Measurements from ENCODE around the gene ELSPBP1.
A peak's percentile ranks its signal among the peaks of the same experiment; 100 is the strongest.

ELSPBP1 gene

DNA sequence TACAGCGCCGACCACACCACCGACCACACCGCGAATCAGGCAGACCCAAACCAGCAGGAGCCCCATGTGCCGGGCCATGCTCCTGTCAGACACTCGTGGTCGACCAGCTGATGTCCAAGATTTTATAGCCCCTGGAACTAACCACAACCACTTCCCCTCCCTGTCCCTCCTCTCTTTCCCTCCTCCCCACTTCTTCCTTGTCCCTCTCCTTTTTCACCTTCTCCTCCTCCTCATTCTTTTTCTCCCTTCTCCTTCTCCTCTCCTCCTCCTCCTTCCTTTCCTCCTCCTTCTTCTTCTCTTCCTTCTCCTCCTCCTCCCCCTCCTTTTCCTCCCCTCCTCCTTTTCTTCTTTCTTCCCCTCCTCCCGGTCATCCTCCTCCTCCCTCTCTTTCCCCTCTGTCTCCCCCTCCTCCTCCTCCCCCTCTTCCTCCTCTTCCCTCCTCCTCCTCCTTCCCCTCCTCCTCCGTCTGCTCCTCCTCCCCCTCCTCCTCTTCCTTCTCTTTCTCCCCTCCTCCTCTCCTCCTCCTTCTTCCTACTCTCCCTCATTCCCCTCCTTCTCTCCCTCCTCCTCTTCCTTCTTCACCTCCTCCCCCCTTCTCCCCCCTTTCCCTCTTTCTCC is 3.1 kb upstream of the ELSPBP1 start (continued):
- TF ChIP-seq, protein P1, sequence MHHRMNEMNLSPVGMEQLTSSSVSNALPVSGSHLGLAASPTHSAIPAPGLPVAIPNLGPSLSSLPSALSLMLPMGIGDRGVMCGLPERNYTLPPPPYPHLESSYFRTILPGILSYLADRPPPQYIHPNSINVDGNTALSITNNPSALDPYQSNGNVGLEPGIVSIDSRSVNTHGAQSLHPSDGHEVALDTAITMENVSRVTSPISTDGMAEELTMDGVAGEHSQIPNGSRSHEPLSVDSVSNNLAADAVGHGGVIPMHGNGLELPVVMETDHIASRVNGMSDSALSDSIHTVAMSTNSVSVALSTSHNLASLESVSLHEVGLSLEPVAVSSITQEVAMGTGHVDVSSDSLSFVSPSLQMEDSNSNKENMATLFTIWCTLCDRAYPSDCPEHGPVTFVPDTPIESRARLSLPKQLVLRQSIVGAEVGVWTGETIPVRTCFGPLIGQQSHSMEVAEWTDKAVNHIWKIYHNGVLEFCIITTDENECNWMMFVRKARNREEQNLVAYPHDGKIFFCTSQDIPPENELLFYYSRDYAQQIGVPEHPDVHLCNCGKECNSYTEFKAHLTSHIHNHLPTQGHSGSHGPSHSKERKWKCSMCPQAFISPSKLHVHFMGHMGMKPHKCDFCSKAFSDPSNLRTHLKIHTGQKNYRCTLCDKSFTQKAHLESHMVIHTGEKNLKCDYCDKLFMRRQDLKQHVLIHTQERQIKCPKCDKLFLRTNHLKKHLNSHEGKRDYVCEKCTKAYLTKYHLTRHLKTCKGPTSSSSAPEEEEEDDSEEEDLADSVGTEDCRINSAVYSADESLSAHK (tag by site-specific recombination; IDR thresholded peaks at IDR 0.05), result no peak
- TF ChIP-seq GLIS2 (tag by site-specific recombination; IDR thresholded peaks at IDR 0.05), result no peak
- TF ChIP-seq ZNF792 (tag by site-specific recombination; IDR thresholded peaks at IDR 0.05), result no peak
- TF ChIP-seq, protein P2, sequence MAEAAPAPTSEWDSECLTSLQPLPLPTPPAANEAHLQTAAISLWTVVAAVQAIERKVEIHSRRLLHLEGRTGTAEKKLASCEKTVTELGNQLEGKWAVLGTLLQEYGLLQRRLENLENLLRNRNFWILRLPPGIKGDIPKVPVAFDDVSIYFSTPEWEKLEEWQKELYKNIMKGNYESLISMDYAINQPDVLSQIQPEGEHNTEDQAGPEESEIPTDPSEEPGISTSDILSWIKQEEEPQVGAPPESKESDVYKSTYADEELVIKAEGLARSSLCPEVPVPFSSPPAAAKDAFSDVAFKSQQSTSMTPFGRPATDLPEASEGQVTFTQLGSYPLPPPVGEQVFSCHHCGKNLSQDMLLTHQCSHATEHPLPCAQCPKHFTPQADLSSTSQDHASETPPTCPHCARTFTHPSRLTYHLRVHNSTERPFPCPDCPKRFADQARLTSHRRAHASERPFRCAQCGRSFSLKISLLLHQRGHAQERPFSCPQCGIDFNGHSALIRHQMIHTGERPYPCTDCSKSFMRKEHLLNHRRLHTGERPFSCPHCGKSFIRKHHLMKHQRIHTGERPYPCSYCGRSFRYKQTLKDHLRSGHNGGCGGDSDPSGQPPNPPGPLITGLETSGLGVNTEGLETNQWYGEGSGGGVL (tag by site-specific recombination; IDR thresholded peaks at IDR 0.05), result peak; percentile 79
- TF ChIP-seq ZNF621 (tag by site-specific recombination; IDR thresholded peaks at IDR 0.05), result no peak
- TF ChIP-seq REPIN1 (tag by site-specific recombination; IDR thresholded peaks at IDR 0.05; ENCODE audit: low read depth), result no peak
- no peak for TF ChIP-seq KLF10 (tag by site-specific recombination; IDR thresholded peaks at IDR 0.05)
- 0 out of 2 replicates have a peak, but pooled peaks have one; percentile 13 for TF ChIP-seq ZNF843 (tag by site-specific recombination; IDR thresholded peaks at IDR 0.05)
- no peak for TF ChIP-seq ZNF24 (tag by site-specific recombination; IDR thresholded peaks at IDR 0.05)
- peak; percentile 26; the same call in 1 of the 2 replicates for TF ChIP-seq ZNF133 (tag by site-specific recombination; IDR thresholded peaks at IDR 0.05)
- TF ChIP-seq, protein P3, sequence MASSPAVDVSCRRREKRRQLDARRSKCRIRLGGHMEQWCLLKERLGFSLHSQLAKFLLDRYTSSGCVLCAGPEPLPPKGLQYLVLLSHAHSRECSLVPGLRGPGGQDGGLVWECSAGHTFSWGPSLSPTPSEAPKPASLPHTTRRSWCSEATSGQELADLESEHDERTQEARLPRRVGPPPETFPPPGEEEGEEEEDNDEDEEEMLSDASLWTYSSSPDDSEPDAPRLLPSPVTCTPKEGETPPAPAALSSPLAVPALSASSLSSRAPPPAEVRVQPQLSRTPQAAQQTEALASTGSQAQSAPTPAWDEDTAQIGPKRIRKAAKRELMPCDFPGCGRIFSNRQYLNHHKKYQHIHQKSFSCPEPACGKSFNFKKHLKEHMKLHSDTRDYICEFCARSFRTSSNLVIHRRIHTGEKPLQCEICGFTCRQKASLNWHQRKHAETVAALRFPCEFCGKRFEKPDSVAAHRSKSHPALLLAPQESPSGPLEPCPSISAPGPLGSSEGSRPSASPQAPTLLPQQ (tag by site-specific recombination; IDR thresholded peaks at IDR 0.05), result no peak
- TF ChIP-seq SP3 (tag by site-specific recombination; IDR thresholded peaks at IDR 0.05), result peak; percentile 83
- TF ChIP-seq ZNF324 (tag by site-specific recombination; IDR thresholded peaks at IDR 0.05), result no peak
- 0 out of 2 replicates have a peak, but pooled peaks have one; percentile 37 for TF ChIP-seq ZNF600 (tag by site-specific recombination; IDR thresholded peaks at IDR 0.05)
- TF ChIP-seq, protein P4, sequence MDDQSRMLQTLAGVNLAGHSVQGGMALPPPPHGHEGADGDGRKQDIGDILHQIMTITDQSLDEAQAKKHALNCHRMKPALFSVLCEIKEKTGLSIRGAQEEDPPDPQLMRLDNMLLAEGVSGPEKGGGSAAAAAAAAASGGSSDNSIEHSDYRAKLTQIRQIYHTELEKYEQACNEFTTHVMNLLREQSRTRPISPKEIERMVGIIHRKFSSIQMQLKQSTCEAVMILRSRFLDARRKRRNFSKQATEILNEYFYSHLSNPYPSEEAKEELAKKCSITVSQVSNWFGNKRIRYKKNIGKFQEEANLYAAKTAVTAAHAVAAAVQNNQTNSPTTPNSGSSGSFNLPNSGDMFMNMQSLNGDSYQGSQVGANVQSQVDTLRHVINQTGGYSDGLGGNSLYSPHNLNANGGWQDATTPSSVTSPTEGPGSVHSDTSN (CRISPR knock-in tag; IDR thresholded peaks at IDR 0.05), result no peak
- TF ChIP-seq ZNF138 (tag by site-specific recombination; IDR thresholded peaks at IDR 0.05; ENCODE audit: borderline replicate concordance), result 0 out of 2 replicates have a peak, but pooled peaks have one; percentile 12
- TF ChIP-seq ZNF10 (tag by site-specific recombination; IDR thresholded peaks at IDR 0.05), result no peak
- peak; percentile 21; the same call in 1 of the 2 replicates for TF ChIP-seq ZNF248 (tag by site-specific recombination; IDR thresholded peaks at IDR 0.05)
- no peak for TF ChIP-seq ZNF114 (tag by site-specific recombination; IDR thresholded peaks at IDR 0.05)
- no peak for TF ChIP-seq ZNF629 (tag by site-specific recombination; IDR thresholded peaks at IDR 0.05)
- TF ChIP-seq ZBTB21 (tag by site-specific recombination; IDR thresholded peaks at IDR 0.05), result no peak
- TF ChIP-seq, protein P5, sequence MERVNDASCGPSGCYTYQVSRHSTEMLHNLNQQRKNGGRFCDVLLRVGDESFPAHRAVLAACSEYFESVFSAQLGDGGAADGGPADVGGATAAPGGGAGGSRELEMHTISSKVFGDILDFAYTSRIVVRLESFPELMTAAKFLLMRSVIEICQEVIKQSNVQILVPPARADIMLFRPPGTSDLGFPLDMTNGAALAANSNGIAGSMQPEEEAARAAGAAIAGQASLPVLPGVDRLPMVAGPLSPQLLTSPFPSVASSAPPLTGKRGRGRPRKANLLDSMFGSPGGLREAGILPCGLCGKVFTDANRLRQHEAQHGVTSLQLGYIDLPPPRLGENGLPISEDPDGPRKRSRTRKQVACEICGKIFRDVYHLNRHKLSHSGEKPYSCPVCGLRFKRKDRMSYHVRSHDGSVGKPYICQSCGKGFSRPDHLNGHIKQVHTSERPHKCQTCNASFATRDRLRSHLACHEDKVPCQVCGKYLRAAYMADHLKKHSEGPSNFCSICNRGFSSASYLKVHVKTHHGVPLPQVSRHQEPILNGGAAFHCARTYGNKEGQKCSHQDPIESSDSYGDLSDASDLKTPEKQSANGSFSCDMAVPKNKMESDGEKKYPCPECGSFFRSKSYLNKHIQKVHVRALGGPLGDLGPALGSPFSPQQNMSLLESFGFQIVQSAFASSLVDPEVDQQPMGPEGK (tag by site-specific recombination; IDR thresholded peaks at IDR 0.05), result 0 out of 2 replicates have a peak, but pooled peaks have one; percentile 22
- TF ChIP-seq, protein P6, sequence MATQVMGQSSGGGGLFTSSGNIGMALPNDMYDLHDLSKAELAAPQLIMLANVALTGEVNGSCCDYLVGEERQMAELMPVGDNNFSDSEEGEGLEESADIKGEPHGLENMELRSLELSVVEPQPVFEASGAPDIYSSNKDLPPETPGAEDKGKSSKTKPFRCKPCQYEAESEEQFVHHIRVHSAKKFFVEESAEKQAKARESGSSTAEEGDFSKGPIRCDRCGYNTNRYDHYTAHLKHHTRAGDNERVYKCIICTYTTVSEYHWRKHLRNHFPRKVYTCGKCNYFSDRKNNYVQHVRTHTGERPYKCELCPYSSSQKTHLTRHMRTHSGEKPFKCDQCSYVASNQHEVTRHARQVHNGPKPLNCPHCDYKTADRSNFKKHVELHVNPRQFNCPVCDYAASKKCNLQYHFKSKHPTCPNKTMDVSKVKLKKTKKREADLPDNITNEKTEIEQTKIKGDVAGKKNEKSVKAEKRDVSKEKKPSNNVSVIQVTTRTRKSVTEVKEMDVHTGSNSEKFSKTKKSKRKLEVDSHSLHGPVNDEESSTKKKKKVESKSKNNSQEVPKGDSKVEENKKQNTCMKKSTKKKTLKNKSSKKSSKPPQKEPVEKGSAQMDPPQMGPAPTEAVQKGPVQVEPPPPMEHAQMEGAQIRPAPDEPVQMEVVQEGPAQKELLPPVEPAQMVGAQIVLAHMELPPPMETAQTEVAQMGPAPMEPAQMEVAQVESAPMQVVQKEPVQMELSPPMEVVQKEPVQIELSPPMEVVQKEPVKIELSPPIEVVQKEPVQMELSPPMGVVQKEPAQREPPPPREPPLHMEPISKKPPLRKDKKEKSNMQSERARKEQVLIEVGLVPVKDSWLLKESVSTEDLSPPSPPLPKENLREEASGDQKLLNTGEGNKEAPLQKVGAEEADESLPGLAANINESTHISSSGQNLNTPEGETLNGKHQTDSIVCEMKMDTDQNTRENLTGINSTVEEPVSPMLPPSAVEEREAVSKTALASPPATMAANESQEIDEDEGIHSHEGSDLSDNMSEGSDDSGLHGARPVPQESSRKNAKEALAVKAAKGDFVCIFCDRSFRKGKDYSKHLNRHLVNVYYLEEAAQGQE (tag by site-specific recombination; IDR thresholded peaks at IDR 0.05), result no peak
